ENCODE data around the gene C16orf90.

C16orf90 gene

DNA sequence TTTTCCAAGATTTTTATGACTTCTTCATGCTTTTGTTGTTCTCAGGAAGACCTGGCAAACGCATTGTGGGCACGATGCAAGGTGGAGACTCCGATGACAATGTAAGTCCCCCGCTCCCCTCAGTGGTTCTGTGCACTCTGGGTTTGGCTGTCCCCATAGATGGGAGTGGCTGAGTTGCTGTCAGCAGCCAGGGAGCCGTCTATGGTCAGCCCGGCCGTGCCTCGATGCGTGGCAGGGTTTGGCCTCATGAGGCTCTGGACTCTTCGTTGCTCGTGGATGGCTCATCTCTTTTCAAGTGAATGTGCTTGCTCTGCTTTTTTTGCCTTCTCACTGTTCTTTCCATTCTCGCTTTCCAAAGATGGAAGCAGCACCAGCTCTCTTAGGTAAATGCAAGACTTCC lies 37.5 kb upstream of the C16orf90 start:
- Histone ChIP-seq H3K79me2 (ENCODE audit: insufficient read depth, low read length) (no peaks in the 10 kb centered on the region), H2AFZ (ENCODE audit: low read depth, low read length) (no peak overlapping the region), H4K20me1 (ENCODE audit: insufficient read depth, low read length) (no peaks in the 10 kb centered on the region), H3K9ac (ENCODE audit: low read depth, low read length) (no peak overlapping the region), H3K4me1 (ENCODE audit: insufficient read depth, low read length) (no peaks in the 10 kb centered on the region), H3K27me3 (ENCODE audit: insufficient read depth, low read length, poor library complexity) (no peaks in the 10 kb centered on the region), H3K9me3 (ENCODE audit: insufficient read depth, low read length, severe bottlenecking) (no peaks in the 10 kb centered on the region), H3K36me3 (ENCODE audit: insufficient read depth, low read length) (peaks cover 20% of the 10 kb centered on the region), H3K4me3 (ENCODE audit: low read depth in 1 of 2, low read length in 2 of 2) (no peak overlapping the region), H3K27ac (ENCODE audit: low read length) (no peak overlapping the region), H3K4me2 (ENCODE audit: insufficient read depth, low read length) (no peak overlapping the region)
- ATAC-seq (ENCODE audit: insufficient read depth, low read depth) (no peak), DNase-seq (no peak)
- TF ChIP-seq EZH2 (IDR thresholded peaks at IDR 0.05; ENCODE audit: borderline replicate concordance, low read depth, low read length, severe bottlenecking), result no peak
- TF ChIP-seq, protein P1, sequence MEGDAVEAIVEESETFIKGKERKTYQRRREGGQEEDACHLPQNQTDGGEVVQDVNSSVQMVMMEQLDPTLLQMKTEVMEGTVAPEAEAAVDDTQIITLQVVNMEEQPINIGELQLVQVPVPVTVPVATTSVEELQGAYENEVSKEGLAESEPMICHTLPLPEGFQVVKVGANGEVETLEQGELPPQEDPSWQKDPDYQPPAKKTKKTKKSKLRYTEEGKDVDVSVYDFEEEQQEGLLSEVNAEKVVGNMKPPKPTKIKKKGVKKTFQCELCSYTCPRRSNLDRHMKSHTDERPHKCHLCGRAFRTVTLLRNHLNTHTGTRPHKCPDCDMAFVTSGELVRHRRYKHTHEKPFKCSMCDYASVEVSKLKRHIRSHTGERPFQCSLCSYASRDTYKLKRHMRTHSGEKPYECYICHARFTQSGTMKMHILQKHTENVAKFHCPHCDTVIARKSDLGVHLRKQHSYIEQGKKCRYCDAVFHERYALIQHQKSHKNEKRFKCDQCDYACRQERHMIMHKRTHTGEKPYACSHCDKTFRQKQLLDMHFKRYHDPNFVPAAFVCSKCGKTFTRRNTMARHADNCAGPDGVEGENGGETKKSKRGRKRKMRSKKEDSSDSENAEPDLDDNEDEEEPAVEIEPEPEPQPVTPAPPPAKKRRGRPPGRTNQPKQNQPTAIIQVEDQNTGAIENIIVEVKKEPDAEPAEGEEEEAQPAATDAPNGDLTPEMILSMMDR (IDR thresholded peaks at IDR 0.05; ENCODE audit: borderline replicate concordance, extremely low read depth, low read length, poor library complexity, severe bottlenecking), result no peak

DNA sequence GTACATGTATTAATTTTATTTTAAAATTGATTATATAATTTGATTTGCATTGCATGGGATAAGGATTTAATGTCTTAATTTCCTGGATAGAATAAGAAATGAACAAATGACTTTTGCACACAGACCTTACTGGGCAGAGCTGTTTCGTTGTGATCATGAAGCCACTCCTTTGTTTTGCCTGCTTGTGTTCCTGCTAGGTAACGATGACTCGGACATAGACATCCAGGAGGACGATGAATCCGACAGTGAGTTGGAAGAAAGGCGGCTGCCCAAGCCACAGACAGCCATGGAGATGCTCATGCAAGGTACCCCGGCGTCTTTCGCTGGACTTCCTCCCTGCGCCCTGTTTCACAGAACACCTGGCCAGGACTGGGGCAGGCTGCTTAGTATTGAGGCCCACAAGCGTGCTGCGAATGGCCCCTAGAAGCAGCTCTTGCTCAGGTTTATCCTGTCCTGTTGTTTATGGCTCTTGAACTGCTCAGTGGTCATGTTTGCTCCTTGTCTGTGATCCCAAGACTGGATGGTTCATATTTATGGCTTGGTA lies 35.2 kb upstream of the C16orf90 start:
- Histone ChIP-seq H3K4me2 (ENCODE audit: insufficient read depth, low read length) (no peak overlapping the region), H3K79me2 (ENCODE audit: insufficient read depth, low read length) (no peaks in the 10 kb centered on the region), H4K20me1 (ENCODE audit: insufficient read depth, low read length) (no peaks in the 10 kb centered on the region), H3K27me3 (ENCODE audit: insufficient read depth, low read length, poor library complexity) (no peaks in the 10 kb centered on the region), H3K27ac (ENCODE audit: low read length) (no peak overlapping the region), H3K9me3 (ENCODE audit: insufficient read depth, low read length, severe bottlenecking) (no peaks in the 10 kb centered on the region), H2AFZ (ENCODE audit: low read depth, low read length) (no peak overlapping the region), H3K4me3 (ENCODE audit: low read depth in 1 of 2, low read length in 2 of 2) (no peak overlapping the region), H3K9ac (ENCODE audit: low read depth, low read length) (no peak overlapping the region), H3K4me1 (ENCODE audit: insufficient read depth, low read length) (no peaks in the 10 kb centered on the region), H3K36me3 (ENCODE audit: insufficient read depth, low read length) (peaks cover 29% of the 10 kb centered on the region)
- DNase-seq, result no peak
- TF ChIP-seq, protein P1 (IDR thresholded peaks at IDR 0.05; ENCODE audit: borderline replicate concordance, extremely low read depth, low read length, poor library complexity, severe bottlenecking), result no peak
- no peak for TF ChIP-seq EZH2 (IDR thresholded peaks at IDR 0.05; ENCODE audit: borderline replicate concordance, low read depth, low read length, severe bottlenecking)
- ATAC-seq (ENCODE audit: insufficient read depth, low read depth), result no peak

- Histone ChIP-seq H3K36me3 (ENCODE audit: insufficient read depth, low read length) (peaks cover 37% of the 10 kb centered on the region), H3K79me2 (ENCODE audit: insufficient read depth, low read length) (no peaks in the 10 kb centered on the region), H2AFZ (ENCODE audit: low read depth, low read length) (no peak overlapping the region), H3K27me3 (ENCODE audit: insufficient read depth, low read length, poor library complexity) (no peaks in the 10 kb centered on the region), H3K9ac (ENCODE audit: low read depth, low read length) (no peak overlapping the region), H3K4me2 (ENCODE audit: insufficient read depth, low read length) (no peak overlapping the region), H3K27ac (ENCODE audit: low read length) (no peak overlapping the region), H3K4me3 (ENCODE audit: low read depth in 1 of 2, low read length in 2 of 2) (no peak overlapping the region), H4K20me1 (ENCODE audit: insufficient read depth, low read length) (no peaks in the 10 kb centered on the region), H3K4me1 (ENCODE audit: insufficient read depth, low read length) (no peaks in the 10 kb centered on the region), H3K9me3 (ENCODE audit: insufficient read depth, low read length, severe bottlenecking) (no peaks in the 10 kb centered on the region)
- no peak for TF ChIP-seq EZH2 (IDR thresholded peaks at IDR 0.05; ENCODE audit: borderline replicate concordance, low read depth, low read length, severe bottlenecking)
- TF ChIP-seq, protein P1 (IDR thresholded peaks at IDR 0.05; ENCODE audit: borderline replicate concordance, extremely low read depth, low read length, poor library complexity, severe bottlenecking), result no peak
- ATAC-seq (ENCODE audit: insufficient read depth, low read depth) (no peak), DNase-seq (no peak)
These were observed 33.9 kb upstream of the C16orf90 start for GRCh38 chr16:3529175-3529574.

DNA sequence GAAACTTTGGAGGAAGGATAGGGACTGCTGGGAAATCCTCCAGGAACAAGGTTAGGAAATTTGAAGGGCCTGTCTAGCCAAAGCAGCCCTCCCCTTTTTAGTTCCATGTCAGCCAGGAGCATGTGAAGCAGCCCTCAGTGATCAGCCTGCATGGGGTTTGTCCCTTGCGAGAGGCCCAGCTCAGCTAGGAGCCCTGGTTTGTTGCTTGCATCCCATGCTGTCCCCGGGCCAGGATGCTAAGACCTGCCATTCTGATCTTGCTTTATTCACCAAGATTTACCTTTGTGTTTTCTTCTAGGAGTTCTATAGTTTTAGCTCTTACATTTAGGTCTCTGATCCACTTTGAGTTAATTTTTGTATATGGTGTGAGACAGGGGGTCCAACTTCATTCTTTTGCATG lies 33.1 kb upstream of the C16orf90 start:
- TF ChIP-seq EZH2 (IDR thresholded peaks at IDR 0.05; ENCODE audit: borderline replicate concordance, low read depth, low read length, severe bottlenecking), result no peak
- TF ChIP-seq, protein P1 (IDR thresholded peaks at IDR 0.05; ENCODE audit: borderline replicate concordance, extremely low read depth, low read length, poor library complexity, severe bottlenecking), result no peak
- peaks cover 36% of the 10 kb centered on the region for H3K36me3 ChIP-seq (ENCODE audit: insufficient read depth, low read length)
- DNase-seq (no peak), ATAC-seq (ENCODE audit: insufficient read depth, low read depth) (no peak)
- H3K27me3 ChIP-seq (ENCODE audit: insufficient read depth, low read length, poor library complexity), result no peaks in the 10 kb centered on the region
- H3K4me1 ChIP-seq (ENCODE audit: insufficient read depth, low read length), result no peaks in the 10 kb centered on the region
- no peaks in the 10 kb centered on the region for H3K79me2 ChIP-seq (ENCODE audit: insufficient read depth, low read length)
- no peak overlapping the region for H3K9ac ChIP-seq (ENCODE audit: low read depth, low read length)
- no peak overlapping the region for H2AFZ ChIP-seq (ENCODE audit: low read depth, low read length)
- H3K4me3 ChIP-seq (ENCODE audit: low read depth in 1 of 2, low read length in 2 of 2), result no peak overlapping the region
- no peaks in the 10 kb centered on the region for H4K20me1 ChIP-seq (ENCODE audit: insufficient read depth, low read length)
- H3K4me2 ChIP-seq (ENCODE audit: insufficient read depth, low read length), result no peak overlapping the region
- no peaks in the 10 kb centered on the region for H3K9me3 ChIP-seq (ENCODE audit: insufficient read depth, low read length, severe bottlenecking)
- H3K27ac ChIP-seq (ENCODE audit: low read length), result no peak overlapping the region
